Measurements from ENCODE around the gene TCP1. TPM values are rescaled to one million over a fixed set of nuclear protein-coding genes. Genes with fewer than 3 reads are reported as not detected.
A peak's percentile ranks its signal among the peaks of the same experiment; 100 is the strongest.

TCP1 gene
- total and polyA plus RNA-seq, 2 of the 13 experiments (the other 11 are each of a cell fraction or from before 2014, with no cell fraction given), result 116 to 553 TPM

DNA sequence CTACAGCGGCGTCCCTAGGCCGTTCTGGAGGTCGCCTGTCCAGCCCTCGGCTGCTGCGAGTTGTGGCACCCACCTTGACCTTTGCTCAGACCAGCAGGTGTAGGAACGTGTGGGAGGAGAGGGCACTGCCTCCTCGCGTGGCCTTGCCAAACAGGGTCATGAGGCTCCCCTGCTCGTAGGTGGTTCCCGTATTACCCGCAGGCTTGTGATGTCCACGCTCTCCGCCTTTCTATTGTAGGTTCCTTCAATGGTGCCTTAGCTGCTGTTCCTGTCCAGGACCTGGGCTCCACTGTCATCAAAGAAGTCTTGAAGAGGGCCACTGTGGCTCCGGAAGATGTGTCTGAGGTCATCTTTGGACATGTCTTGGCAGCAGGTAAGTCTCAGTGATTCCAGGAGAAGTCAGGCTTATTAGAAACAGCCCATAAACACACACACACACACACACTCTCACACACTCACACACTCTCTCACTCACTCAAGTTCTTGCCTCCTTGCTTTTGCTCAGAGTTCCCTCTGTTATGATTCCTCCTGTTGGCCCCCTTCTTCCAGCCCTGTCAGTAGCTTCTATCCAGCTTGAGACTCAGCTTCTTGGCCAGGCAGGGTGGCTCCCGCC, 26.6 kb downstream of the TCP1 start (continued):
- peak; percentile 38; the same call in 1 of the 2 replicates for TF ChIP-seq DMAP1 (CRISPR knock-in tag; IDR thresholded peaks at IDR 0.05)
- TF ChIP-seq LCORL (IDR thresholded peaks at IDR 0.05), result no peak
- TF ChIP-seq LCORL (CRISPR knock-in tag; IDR thresholded peaks at IDR 0.05), result no peak
- TF ChIP-seq, protein P1, sequence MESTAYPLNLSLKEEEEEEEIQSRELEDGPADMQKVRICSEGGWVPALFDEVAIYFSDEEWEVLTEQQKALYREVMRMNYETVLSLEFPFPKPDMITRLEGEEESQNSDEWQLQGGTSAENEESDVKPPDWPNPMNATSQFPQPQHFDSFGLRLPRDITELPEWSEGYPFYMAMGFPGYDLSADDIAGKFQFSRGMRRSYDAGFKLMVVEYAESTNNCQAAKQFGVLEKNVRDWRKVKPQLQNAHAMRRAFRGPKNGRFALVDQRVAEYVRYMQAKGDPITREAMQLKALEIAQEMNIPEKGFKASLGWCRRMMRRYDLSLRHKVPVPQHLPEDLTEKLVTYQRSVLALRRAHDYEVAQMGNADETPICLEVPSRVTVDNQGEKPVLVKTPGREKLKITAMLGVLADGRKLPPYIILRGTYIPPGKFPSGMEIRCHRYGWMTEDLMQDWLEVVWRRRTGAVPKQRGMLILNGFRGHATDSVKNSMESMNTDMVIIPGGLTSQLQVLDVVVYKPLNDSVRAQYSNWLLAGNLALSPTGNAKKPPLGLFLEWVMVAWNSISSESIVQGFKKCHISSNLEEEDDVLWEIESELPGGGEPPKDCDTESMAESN (CRISPR knock-in tag; conservative IDR thresholded peaks at IDR 0.05), result 0 out of 2 replicates have a peak, but pooled peaks have one; percentile 39
- TF ChIP-seq ZNF644 (CRISPR knock-in tag; IDR thresholded peaks at IDR 0.05; ENCODE audit: low read depth), result 0 out of 2 replicates have a peak, but pooled peaks have one; percentile 12
- TF ChIP-seq, protein P2, sequence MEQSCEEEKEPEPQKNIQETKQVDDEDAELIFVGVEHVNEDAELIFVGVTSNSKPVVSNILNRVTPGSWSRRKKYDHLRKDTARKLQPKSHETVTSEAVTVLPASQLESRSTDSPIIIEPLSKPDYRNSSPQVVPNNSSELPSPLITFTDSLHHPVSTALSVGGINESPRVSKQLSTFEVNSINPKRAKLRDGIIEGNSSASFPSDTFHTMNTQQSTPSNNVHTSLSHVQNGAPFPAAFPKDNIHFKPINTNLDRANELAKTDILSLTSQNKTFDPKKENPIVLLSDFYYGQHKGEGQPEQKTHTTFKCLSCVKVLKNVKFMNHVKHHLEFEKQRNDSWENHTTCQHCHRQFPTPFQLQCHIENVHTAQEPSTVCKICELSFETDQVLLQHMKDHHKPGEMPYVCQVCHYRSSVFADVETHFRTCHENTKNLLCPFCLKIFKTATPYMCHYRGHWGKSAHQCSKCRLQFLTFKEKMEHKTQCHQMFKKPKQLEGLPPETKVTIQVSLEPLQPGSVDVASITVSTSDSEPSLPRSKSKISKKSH (CRISPR knock-in tag; IDR thresholded peaks at IDR 0.05; ENCODE audit: borderline replicate concordance), result 0 out of 2 replicates have a peak, but pooled peaks have one; percentile 83
- TF ChIP-seq SIX4 (CRISPR knock-in tag; IDR thresholded peaks at IDR 0.05), result no peak
- TF ChIP-seq CENPT (CRISPR knock-in tag; IDR thresholded peaks at IDR 0.05; ENCODE audit: low read depth), result peak; percentile 92
- TF ChIP-seq ZNF773 (CRISPR knock-in tag; IDR thresholded peaks at IDR 0.05; ENCODE audit: borderline replicate concordance), result peak; percentile 89; the same call in 1 of the 2 replicates
- 0 out of 2 replicates have a peak, but pooled peaks have one; percentile 9 for TF ChIP-seq ZNF343 (CRISPR knock-in tag; IDR thresholded peaks at IDR 0.05)
- no peak for TF ChIP-seq ZNF670 (CRISPR knock-in tag; IDR thresholded peaks at IDR 0.05; ENCODE audit: borderline replicate concordance)
- peak; percentile 72; the same call in 1 of the 2 replicates for TF ChIP-seq ZNF709 (CRISPR knock-in tag; IDR thresholded peaks at IDR 0.05)
- TF ChIP-seq ZNF766 (CRISPR knock-in tag; IDR thresholded peaks at IDR 0.05; ENCODE audit: borderline replicate concordance), result no peak
- 0 out of 2 replicates have a peak, but pooled peaks have one; percentile 15 for TF ChIP-seq NCOA5 (CRISPR knock-in tag; IDR thresholded peaks at IDR 0.05)
- TF ChIP-seq ZEB1 (IDR thresholded peaks at IDR 0.05; ENCODE audit: insufficient replicate concordance, low read depth), result no peak
- TF ChIP-seq, protein P3, sequence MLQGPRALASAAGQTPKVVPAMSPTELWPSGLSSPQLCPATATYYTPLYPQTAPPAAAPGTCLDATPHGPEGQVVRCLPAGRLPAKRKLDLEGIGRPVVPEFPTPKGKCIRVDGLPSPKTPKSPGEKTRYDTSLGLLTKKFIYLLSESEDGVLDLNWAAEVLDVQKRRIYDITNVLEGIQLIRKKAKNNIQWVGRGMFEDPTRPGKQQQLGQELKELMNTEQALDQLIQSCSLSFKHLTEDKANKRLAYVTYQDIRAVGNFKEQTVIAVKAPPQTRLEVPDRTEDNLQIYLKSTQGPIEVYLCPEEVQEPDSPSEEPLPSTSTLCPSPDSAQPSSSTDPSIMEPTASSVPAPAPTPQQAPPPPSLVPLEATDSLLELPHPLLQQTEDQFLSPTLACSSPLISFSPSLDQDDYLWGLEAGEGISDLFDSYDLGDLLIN (CRISPR knock-in tag; IDR thresholded peaks at IDR 0.05; ENCODE audit: borderline replicate concordance), result peak; percentile 31; the same call in 1 of the 2 replicates
- TF ChIP-seq, protein P4, sequence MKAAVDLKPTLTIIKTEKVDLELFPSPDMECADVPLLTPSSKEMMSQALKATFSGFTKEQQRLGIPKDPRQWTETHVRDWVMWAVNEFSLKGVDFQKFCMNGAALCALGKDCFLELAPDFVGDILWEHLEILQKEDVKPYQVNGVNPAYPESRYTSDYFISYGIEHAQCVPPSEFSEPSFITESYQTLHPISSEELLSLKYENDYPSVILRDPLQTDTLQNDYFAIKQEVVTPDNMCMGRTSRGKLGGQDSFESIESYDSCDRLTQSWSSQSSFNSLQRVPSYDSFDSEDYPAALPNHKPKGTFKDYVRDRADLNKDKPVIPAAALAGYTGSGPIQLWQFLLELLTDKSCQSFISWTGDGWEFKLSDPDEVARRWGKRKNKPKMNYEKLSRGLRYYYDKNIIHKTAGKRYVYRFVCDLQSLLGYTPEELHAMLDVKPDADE (CRISPR knock-in tag; IDR thresholded peaks at IDR 0.05), result no peak
- TF ChIP-seq, protein P5, sequence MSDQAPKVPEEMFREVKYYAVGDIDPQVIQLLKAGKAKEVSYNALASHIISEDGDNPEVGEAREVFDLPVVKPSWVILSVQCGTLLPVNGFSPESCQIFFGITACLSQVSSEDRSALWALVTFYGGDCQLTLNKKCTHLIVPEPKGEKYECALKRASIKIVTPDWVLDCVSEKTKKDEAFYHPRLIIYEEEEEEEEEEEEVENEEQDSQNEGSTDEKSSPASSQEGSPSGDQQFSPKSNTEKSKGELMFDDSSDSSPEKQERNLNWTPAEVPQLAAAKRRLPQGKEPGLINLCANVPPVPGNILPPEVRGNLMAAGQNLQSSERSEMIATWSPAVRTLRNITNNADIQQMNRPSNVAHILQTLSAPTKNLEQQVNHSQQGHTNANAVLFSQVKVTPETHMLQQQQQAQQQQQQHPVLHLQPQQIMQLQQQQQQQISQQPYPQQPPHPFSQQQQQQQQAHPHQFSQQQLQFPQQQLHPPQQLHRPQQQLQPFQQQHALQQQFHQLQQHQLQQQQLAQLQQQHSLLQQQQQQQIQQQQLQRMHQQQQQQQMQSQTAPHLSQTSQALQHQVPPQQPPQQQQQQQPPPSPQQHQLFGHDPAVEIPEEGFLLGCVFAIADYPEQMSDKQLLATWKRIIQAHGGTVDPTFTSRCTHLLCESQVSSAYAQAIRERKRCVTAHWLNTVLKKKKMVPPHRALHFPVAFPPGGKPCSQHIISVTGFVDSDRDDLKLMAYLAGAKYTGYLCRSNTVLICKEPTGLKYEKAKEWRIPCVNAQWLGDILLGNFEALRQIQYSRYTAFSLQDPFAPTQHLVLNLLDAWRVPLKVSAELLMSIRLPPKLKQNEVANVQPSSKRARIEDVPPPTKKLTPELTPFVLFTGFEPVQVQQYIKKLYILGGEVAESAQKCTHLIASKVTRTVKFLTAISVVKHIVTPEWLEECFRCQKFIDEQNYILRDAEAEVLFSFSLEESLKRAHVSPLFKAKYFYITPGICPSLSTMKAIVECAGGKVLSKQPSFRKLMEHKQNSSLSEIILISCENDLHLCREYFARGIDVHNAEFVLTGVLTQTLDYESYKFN (CRISPR knock-in tag; conservative IDR thresholded peaks at IDR 0.05), result peak; percentile 78
- TF ChIP-seq, protein P6, sequence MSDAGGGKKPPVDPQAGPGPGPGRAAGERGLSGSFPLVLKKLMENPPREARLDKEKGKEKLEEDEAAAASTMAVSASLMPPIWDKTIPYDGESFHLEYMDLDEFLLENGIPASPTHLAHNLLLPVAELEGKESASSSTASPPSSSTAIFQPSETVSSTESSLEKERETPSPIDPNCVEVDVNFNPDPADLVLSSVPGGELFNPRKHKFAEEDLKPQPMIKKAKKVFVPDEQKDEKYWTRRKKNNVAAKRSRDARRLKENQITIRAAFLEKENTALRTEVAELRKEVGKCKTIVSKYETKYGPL (CRISPR knock-in tag; IDR thresholded peaks at IDR 0.05), result no peak
- no peak; the same call in 1 of the 2 replicates for TF ChIP-seq ZNF446 (CRISPR knock-in tag; IDR thresholded peaks at IDR 0.05)

Measured in HepG2 (cell line).